SIG-M5 treated with dmso at 0.1 percent for 504 hours (cell line): ENCODE data around the gene KAZALD1.
A peak's percentile ranks its signal among the peaks of the same experiment; 100 is the strongest.

Experiments
- DNase-seq: peaks from one replicate; lab custom pipeline; 2025; ENCODE audit not compliant: unreplicated experiment; lab: John Stamatoyannopoulos, UW

KAZALD1 gene

DNA sequence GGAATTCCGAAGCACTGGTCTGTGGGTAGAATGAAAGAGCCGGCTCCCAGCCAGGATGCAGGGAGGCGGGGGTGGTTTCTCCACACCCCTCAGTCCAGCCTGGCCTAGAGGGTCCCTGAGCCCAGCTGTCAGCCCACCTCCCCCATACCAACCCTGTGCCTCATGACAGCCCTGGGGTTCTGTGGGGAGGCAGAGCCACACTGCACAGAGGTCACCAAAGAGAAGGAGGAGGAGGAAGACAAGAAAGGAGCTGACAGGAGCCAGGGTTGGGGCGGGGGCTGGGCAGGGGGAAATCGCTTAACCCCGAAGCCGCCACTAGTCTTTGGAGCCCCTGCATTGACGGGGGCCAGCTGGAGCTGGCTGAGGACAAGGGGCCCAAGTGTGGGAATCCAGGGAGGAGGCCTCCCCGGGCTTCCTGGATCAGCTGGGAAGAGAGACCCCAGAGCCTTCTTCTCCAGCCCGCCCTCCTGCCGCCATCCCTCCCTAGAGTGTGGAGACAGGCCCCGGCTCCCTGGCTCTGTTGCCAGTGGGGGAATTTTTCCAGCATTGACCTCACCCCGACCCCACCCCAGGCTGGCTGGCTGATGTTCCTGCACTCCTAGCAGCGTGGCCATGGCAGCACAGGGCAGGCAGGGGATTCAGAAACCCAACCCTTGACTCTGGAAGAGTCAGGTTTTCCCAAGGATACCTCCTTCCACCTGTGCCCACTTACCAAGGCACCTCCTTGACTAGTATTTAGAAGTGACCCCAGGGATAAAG is 32.5 kb downstream of the KAZALD1 start:
- DNase-seq = no peak

DNA sequence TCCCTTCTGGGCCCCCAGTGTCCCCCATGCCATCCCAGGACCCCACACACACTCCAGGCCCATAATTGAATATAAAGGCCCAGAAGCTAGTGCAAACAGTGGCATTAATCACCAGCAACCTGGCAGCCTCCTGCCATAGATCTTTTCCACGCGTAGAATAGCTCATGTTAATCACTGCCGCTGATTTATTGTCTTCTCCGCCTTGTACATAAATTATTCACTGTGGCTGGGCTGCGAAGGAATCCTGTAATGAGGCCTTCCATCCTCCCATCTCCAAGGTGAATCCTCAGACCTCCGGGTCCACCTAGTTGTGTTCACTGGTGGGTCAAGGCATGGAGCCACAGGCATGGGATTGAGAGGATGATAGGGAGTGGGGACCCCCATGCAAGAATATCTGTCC is 33.2 kb downstream of the KAZALD1 start:
- DNase-seq = no peak

DNA sequence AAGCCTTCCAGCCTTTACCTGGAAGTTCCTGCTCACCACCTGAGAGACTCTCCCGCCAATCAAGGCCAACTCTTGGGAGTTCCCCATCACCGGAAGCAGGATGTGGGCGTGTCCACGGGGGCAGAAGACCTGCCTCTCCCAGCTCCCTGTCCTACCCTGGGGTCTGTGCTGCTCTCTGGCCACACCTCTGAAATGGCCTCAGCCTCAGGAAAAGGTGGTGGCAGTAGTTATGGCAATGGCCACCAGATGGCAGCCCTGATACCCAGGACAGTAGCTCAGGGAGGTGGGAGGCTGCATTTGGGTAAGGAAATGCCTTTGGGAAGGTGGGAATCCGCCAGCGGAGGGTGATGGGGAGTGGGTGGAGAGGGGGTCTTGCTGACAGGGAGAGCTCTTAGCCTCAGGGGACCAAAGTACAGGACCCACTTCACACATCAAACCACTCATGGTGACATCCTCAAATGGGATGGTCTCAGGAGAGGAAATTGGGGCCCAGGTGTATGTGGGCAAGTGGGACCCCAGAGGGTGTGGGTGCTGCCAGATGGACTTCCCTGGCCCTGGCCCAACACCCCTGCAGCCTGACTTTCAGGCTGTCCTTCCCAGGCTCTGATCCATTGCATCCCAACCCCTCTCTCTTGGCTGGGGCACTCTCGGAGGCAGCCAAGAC is 33.9 kb downstream of the KAZALD1 start:
- DNase-seq = peak; percentile 71

- DNase-seq = no peak
These were observed 34.6 kb downstream of the KAZALD1 start for GRCh38 chr10:101096378-101096777.

- DNase-seq = no peak
These were observed 36.1 kb downstream of the KAZALD1 start for GRCh38 chr10:101097881-101098280.

GRCh38 chr10:101099901-101100300 is 38.1 kb downstream of the KAZALD1 start:
- no peak for DNase-seq

GRCh38 chr10:101101372-101101881 is 39.6 kb downstream of the KAZALD1 start:
- no peak for DNase-seq

- DNase-seq = peak; percentile 5
These were observed 41.6 kb downstream of the KAZALD1 start for GRCh38 chr10:101103430-101103829.

DNA sequence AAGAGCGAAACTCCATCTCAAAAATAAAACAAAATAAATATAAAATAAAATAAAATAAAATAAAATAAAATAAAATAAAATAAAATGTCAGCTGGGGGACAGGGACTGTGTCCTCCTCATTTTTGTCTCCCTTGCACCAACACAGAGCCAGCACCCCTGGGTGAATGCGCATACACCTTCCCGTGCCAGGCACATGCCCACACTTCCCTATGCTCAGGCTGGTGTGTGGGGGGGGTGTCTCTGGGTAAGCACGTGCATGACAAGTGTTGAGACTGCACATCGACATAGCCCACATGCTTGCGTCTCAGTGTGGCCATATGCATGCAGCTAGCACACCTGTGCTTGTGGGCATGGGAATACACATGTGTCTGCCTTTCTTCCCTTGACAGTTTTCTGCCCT is 44.6 kb downstream of the KAZALD1 start:
- DNase-seq = no peak

GRCh38 chr10:101107771-101108170 is 46.0 kb downstream of the KAZALD1 start:
- no peak for DNase-seq

- no peak for DNase-seq
These were observed 49.2 kb downstream of the KAZALD1 start for GRCh38 chr10:101110856-101111523.

GRCh38 chr10:101111547-101111946 is 49.8 kb downstream of the KAZALD1 start:
- DNase-seq = no peak

DNA sequence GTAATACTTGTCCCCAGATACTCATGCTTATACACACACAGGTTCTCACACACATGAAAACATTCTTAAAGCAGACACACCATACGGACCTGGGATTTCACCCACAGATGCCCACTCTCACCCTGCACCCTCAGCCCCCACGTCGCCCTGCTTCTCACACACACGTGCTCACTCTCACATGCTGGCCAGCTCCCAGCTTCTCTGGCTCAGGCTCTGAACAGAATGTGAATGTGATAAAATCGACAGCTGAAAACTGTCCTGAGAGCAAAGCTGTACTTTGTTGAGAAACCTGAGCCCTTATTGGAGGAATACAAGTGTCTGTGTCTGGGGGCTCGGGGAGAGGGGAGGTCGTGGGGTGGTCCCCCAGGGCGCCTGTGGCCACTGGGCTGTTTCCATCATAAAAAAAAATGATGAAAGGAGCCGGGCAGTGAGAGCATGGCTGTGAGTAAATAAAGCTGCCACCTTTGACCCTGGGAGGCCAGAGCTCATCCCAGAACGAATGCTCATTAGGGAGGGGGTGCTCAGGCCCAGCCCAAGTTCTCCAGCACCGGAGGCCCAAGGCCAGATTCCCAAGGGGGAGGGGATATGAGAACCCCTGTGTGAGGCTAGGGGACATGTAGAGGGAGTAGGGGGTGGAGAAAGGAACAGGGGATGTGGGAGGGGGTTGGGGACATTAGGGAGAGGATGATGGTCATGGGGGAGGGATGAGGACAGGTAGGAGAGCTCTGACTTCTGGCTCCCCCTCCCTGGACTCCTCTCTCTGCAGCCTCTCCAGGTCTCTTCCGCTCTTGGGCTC is 51.2 kb downstream of the KAZALD1 start:
- DNase-seq = no peak

- DNase-seq = no peak
These were observed 52.2 kb downstream of the KAZALD1 start for GRCh38 chr10:101113890-101114403.

DNA sequence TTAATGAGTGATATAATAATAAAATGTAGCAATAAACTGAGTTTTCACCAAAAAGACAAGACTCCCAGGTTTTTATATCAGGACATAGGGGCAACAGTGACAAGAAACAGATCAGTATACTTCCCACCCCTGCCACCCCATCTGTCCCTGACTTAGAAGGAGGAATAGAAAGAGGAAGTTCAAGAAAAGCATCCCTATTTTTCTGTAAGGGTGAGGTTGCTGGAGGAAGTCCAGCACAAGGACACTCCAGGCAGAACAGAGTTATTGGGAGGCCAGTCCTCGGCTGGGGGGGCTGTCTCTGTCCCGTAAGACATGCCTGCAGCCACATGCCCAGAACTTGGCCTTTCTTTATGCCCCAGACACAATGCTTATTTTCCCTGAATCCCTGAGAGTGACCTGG is 52.9 kb downstream of the KAZALD1 start:
- DNase-seq = peak; percentile 39
